ENCODE data around the gene NBEA.

GRCh38 chr13:35617420-35617819 lies 675.4 kb downstream of the NBEA start:
- no peak for TF ChIP-seq YY1 (IDR thresholded peaks at IDR 0.05; ENCODE audit: insufficient read depth, insufficient read length)
- no peak for TF ChIP-seq ZNF274 (IDR thresholded peaks at IDR 0.05; ENCODE audit: low read depth, low read length)
- TF ChIP-seq SUZ12 (IDR thresholded peaks at IDR 0.05; ENCODE audit: extremely low read depth, insufficient read depth, insufficient read length), result no peak

All from NT2/D1 (cell line).